Measurements from ENCODE around the gene MAMDC2.

The MAMDC2 gene

DNA sequence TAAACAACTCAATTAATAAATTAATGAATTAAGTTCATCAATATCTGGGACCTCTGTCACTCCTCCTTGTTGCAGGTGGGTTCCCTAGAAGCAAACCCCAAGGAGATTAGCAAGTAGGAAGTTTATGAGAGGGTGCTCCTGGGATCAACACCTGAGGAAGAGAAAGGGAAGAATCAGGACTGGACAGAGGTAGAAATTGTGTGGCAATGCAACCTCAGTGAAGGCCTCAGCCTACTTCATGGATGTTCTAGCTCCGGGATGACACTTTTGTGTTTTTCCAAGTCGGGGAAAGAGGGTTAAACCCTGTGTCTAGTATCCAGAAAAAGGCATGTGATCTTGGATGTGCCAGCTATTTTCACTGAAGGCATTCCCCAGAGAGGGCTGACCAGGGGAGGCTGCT, 23.2 kb downstream of the MAMDC2 start:
- DNase-seq: no peak

DNA sequence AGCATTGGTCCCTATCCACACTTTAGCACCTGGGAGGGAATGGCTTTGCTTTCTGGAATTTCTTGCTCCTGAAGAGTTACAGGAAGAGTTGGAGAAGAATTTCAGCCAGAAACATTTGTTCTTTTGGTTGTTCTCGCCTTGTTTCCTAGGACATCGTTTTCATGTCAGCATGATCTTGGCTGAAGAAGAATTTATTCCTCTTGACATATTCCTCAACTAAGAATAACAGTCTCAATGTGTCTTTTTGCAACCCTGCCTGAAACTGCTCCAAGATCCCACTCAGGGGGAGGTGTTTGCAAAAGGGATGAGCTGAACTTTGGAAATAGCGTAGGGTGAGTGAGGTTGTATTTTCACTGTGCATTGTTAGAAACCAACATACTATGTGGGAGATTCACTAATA, 26.1 kb downstream of the MAMDC2 start:
- DNase-seq: no peak

DNA sequence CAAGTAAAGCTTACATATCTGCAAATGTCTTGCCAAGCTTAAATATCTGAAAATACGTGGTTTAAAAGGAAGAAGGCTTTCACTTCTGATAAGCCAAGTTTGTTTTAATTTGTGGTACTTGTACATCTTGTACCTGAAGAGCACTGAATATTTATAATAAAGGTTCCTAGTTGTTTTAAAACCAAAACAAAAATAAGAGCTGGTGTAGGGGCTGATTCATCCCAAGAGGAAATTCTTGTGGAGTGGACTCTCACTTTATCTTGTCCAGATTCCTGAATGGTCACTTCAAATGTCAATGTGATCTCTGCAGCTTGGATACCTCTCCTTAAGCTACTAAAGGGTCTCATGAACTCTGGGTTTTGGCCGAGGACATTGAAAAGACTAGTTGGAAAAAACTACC, 29.5 kb downstream of the MAMDC2 start:
- DNase-seq: no peak

DNA sequence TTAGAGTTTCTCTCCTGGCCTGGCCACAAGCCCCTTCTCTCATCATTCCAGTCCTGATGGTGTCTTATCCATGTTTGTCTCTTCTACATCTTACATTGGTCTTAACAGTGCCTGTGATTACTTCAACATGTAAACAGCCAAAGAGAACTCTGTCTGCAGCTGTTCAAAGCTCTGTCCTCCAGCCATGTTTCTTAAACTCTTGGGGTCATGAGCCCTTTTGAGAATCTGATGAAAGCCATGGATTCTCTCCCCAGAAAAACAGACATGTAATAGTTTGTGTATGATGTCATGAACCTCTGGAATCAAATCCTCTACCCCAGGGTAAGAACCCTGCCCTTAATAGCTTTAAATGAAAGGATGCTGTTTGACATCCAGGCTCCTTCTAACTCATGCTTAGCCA, 30.1 kb downstream of the MAMDC2 start:
- no peak for DNase-seq

DNA sequence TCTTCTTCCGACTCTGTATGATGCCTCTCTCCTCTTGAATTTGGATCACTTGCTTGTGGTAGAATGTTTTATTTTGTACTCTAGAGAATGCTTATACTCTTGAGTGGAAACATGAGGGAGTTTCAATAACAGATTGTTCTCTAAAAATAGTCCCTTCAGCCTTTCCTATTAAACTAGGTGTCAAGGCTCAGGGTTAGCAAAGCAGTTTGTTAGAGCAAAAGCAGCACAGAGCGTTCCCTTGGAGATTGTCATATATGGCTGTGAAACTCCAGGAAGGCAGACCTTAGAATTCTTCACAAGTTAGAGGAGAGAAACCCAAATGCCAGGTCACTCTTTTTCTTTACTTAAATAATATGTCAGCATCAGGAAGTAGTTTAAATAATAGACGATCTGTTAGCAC, 33.0 kb downstream of the MAMDC2 start:
- no peak for DNase-seq

DNA sequence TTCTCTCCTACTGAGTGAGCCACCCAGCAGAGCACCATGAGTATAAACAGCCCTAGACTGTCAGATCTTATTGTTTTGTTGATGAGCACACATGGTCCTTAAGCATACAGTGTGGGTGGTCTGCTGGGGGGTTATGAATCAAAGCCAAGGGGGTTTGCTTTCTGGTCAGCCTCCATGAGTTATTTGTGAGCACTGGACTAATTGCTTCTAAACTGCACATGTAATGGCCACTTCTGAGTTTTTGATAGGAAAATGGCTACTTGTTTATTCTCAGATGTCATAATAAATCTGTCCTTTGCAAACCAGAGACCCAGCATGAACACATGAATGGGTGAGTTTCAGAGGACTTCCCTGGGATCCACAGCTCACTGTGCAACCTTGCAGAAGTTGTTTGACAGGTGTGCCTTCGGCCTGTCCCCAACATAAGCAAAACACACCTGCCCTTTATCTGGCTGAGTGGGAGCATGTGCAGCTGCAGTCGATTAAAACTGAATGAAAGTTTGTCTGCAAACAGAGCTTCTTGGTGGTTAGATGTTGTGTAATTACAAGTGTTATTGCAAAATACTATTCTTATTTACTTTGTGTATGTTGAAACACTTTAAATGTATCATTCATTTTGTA, 35.9 kb downstream of the MAMDC2 start:
- peak; percentile 61 for DNase-seq

DNA sequence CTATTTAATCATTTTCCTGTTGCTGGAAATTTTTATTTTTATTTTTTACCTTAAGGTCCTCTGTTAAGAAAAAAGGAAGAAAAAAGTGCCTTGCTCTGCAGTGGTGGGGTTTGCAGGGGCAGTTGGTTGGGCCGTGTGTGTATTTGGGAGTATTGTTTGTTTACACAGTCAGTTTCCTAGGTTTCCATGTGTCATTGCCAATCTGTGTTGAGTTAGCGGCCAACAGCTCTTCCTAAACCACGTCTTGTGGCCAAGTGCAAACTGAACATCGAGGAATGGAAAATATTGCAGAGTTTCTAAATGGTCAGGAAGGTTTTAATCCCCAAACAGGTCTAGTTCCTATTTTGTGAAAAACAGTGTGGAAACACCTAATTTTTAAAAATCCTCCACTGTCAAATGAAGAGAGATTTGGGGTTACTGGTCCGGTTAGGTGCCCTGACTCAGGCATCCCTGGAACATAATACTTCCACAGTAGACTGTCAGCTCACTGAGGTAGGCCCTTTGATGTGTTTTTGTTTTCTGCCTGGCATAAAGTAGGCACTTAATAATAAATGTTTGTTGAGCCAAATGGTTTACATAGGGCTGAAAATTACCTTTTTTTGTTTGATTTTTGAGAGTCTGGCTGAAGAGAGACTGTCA, 37.0 kb downstream of the MAMDC2 start:
- DNase-seq: peak; percentile 79

DNA sequence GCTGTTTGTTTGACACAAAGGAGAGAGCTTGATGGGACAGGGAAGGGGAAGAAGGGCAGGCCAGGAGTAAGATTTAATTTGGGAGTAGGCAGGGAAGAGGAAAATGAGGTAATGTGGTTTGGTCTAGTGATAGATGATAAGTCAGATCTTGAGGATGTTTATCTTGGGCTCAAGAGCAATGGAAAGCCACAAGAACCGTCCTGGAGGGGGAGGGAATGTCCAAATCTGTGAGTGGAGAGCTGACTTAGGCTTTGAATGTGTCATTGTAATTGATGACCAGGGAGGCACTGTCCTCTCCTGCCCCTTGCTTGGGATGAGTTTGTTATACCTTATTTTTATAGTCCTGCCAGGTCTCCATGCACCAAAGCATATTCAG, 37.5 kb downstream of the MAMDC2 start:
- DNase-seq: peak; percentile 44

DNA sequence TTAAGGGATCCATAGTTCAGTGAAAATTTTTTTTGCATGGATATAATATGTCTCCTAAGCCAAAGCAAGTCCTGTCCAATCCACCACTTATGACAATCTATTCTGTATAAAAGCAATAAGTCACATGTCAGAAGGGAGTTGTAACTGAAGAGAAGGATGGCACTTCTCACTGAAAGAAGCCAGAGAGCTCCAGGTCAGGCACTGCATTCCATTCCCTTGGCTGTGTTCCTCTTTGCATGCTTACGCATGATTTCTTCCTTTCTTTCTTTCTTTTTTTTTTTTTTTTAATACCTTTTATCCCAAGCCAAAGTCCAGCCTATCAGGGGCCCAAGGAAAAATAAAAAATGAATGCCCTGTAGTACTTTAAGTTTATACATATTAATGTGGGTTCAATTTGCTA, 39.8 kb downstream of the MAMDC2 start:
- DNase-seq: no peak

DNA sequence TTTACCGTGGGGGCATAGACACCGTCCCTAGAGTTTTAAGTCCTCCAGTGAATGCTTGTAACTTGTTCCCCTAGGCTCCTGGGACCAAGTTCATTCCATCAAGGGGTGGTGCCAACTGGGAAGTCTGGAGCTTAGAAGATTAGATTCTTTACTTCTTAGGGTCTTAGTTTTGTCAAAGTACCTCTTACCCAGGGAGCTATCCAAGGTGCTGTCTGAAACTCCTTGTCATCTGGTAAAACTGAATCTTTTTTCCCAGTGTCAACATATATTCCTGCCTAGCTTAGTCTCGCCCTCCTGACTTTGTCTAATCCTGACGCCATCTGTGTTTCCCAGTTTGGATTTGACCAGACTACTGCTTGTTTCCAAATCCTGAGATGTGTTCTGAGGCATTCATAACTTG, 41.6 kb downstream of the MAMDC2 start:
- no peak for DNase-seq

DNA sequence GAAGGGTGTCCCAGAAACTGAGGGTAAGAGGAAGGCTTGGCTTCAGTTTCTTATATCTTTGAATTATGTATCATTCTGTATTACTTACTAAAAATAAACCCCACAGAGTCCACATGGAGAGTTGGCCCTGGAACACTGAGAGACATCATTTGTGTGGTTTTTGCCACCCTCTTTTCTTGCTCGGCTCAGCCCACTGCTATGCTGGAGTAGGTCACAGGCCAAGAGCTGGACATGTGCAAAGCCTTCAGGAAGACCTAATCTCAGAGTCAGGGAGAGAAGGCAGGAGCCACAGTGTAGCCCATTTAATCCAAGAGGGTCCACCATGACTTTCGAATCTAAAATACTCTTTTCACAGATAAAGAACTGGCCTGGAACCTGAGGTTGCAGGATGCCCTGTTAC, 47.5 kb downstream of the MAMDC2 start:
- no peak for DNase-seq

DNA sequence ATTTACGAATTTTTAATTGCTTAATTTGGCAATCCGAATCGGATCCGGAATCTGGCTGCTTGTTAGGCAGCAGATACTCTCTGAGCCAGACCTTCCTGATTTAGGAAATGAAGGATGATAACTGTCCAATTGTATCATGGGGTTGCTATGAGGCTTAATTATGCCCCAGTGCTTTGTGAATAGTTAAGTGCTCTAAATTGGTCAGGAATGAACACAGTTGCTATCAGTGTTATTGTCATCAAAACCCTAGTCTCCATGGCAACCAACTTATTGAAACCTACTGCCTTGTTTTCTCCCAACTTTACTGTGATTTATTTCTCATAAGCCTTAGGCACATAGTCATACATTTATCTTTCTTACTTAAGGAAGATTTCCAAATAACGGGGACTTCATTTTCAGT, 47.9 kb downstream of the MAMDC2 start:
- no peak for DNase-seq

DNA sequence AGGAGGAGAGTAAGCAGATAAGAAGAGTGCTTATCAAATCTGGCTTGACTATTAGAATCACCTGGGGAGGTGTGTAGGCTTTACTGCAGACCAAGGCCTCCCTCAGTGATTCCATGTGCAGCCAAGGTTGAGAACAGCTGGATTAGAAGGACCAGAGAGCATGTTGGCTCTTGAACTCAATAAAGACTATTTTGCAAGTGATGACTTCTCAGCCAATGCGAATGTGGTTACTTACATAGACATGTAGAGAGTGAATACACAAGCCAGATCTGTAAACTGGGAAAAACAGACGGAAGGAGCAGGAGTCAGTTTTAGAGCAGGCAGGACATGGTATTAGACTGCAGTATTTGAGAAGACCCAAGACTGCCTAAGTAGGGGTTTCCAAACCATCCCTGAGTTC, 48.5 kb downstream of the MAMDC2 start:
- no peak for DNase-seq

DNA sequence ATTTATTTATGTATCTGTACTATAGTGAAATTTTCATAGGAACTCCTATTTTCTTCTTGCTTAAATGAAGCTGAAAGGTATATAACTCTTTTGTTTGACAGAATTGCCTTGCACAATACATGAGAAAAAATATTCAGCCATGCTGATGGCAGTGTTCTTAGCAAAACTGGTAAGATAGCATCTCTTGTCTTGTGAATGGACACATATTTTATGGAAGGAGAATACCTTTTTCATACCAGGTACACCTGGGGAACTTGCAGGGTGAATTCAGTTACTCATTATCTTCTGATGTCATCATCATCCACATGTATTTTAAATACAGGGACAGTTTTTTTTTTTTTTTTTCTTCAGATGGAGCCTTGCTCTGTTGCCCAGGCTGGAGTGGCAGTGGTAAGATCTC, 49.4 kb downstream of the MAMDC2 start:
- DNase-seq: no peak

DNA sequence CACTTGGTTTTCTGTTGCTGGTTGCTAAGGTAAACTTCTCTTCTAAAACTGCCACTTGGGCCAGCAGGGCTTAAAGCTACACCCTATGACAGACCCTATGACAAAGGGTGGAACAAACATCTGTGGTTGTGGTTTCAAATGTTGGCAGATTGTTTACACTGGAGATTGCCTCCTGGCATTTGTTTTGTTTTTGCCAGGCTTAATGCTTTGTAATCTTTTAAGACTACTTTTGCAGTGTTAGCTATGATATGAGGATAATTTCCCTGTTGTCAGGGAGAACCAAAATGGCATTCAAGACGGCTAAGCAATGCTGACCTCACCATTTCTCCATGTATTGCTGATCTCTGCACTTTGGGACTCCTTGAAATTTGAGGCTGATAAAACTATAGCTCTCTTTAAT, 50.3 kb downstream of the MAMDC2 start:
- peak; percentile 52 for DNase-seq

DNA sequence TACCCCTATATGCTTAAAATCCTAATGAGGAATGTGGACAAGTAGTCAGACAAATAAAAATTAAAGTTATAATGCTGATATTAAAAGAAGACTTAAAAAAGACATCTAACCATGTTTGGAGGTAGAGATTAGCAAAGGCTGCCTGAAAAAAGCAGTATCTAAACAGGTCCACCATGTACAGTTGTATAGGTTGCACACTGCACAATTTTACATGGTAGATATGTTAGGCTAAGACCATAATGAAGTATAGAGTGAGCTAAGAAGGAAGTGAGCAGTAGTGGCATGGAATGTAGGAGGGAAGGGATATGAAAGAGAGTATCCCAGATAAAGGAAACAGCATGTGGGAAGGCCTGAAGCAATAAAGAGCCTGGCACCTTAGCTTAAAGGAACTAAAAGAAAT, 51.1 kb downstream of the MAMDC2 start:
- no peak for DNase-seq

DNA sequence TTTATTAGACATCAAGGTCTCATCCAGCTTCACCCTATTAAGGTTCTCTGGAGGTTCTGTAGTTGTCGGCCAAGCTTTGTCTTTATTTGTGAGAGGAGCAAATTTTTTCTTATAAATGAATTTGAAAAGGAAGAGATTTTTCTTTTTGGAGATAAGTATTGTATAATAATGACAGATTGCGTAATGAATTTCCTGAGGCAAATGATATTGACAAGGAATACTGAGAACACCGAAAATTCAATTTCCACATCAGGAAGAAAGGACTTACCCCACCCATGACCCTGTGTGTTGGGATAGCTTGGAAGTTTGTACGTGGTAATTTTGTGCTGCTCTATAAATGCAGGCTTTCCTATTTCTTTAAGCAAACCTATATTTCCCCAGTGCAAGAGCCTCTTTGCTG, 53.5 kb downstream of the MAMDC2 start:
- DNase-seq: no peak

DNA sequence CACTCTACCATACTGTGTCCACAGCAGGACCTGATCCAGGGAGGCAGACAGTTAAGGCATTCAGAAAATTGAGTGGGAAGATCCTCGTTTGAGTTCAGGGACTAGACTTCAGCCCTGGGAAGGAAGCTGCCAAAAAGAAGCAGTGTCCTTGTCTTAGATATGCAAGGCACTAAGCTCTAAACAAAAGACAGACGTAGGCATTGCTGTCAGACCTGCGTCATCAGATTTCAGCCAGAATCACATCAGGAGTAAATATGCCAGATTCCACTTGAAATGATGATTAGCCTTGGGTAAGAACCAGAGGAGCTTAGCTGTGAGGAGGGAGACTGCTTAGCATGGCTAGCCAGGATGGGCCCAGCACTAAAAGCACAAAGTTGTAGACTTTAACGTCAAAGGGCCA, 56.7 kb downstream of the MAMDC2 start:
- DNase-seq: no peak

DNA sequence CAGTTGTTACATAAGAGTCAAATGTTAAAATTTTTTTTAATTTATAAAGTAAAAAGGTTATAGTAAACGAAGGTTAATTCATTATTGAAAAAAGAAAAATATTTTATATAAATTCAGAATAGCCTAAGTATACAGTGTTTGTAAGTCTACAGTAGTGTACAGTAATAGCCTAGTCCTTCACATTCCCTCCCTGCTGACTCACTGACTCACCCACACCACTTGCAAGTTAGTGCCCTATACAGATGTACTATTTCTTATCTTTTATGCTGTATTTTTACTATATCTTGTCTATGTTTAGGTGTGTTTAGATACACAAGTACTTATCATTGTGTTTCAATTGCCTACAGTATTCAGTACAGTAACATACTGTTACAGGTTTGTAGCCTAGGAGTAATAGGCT, 57.6 kb downstream of the MAMDC2 start:
- no peak for DNase-seq

DNA sequence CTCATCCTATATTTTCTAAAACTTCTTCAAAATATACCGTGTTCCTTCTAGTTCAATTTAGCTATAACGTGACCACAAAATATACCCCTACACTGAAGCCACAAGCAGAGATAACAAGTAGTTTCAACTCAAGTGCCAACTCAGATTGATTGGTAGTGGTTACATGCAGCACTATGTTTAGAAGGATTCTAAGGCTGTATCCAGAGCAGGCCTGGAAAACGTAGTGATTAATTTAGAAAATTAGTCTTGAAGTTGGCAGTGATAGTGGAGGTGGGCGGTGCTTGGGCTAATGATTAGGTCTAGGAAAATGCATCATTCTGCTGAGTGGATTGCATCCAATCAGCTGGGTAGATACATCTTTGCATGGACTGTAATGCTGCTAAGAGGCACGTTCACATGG, 61.5 kb downstream of the MAMDC2 start:
- no peak for DNase-seq

DNA sequence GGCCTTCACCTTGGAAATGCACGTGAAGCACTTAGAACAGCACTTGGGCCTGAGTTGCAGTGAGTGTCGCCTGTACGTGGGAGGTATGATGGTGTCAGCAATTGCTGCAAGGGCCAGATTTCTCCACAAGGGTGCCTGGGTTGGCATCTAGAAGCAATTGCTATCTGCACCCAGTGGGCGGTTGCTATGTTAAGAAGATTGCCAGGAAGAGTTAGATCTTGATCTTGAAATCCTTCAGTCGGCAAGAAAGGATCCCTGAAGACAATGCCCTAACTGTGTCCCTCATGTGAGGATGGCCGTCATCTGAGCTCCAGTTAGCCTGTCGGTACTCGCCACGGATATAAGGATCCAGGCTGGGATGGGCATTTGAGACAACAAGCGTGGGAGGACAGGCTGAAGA, 62.9 kb downstream of the MAMDC2 start:
- DNase-seq: no peak

DNA sequence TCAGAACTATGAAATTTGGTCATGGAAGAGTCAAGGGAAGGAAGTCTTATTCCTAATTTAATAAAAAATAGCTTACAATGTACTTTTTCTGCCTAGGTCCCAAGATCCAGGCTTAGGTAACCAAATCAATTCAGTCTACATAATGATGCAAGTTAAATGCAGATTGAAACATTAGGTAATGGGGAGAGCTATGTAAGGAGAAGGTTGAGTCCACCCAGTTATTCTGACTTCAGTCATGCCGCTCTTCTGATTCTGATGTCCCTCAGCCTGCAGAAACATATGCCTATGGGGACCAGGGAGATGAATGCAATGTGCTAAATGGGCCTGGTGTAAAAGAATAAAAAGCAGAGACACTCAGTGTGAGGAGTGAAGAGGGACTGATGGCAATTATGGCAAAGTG, 63.9 kb downstream of the MAMDC2 start:
- DNase-seq: no peak

DNA sequence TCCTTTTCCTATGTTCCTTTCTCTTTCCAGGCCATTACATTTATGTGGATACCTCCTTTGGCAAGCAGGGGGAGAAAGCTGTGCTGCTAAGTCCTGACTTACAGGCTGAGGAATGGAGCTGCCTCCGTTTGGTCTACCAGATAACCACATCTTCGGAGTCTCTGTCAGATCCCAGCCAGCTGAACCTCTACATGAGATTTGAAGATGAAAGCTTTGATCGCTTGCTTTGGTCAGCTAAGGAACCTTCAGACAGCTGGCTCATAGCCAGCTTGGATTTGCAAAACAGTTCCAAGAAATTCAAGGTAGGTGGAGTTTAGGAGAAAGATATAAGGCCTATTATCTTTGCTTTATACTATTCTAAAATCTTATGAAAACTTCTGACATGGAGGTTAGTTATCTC, 64.5 kb downstream of the MAMDC2 start:
- DNase-seq: no peak

DNA sequence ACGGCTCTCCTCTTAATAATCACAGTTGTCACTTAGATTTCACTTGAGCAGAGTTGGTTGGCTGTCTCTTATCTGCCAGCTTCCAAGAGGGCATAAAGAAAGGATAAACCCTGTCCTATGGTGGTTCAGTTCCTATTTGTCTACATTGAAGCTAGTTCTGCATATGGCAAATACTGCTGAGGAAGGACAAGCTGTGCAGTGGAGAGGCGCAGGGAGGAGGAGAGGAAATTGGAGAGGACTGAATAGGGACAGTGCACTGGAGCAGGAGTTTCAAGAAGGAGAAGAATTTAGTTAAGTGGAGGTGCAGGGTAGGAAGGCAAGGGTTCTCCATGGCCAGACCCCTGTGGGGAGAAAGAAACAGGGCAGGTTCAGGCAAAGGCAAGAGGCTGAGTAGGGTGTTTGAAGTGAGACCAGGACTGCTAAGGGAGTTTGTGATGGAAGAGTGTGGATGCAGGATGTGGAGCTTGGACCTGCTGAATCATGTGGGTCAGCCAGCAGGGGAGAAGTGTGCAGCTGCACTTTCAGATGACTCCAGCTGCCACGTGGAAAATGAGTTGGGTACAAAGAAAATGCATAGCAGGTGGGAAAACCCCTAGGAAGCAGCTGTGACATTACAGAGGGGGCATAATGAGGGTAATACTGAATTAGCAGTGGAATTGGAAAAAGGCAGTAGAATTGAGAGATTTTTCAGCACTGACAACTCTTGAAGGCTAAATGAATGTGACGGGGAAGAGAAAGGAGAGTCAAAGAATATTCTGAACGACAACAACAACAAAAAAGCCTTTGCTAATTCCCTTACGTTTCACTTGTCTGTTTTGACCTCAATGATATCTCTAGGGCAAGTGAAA, 66.8 kb downstream of the MAMDC2 start:
- DNase-seq: no peak

All from MV-4-11 (cell line).